ENCODE results near the gene MBOAT1.
A peak's percentile ranks its signal among the peaks of the same experiment; 100 is the strongest.

MBOAT1 gene

GRCh38 chr6:20095436-20095835, 116.8 kb downstream of the MBOAT1 start:
- no peak for DNase-seq

GRCh38 chr6:20092071-20092566, 120.2 kb downstream of the MBOAT1 start:
- DNase-seq: peak; percentile 11

GRCh38 chr6:20086992-20087391, 125.3 kb downstream of the MBOAT1 start:
- DNase-seq: no peak

GRCh38 chr6:20085817-20086216, 126.5 kb downstream of the MBOAT1 start:
- DNase-seq: no peak

GRCh38 chr6:20084411-20084810, 127.9 kb downstream of the MBOAT1 start:
- no peak for DNase-seq

- DNase-seq: no peak
Observed at GRCh38 chr6:20071998-20072397, 140.3 kb downstream of the MBOAT1 start.

- no peak for DNase-seq
Observed at GRCh38 chr6:20070047-20070446, 142.2 kb downstream of the MBOAT1 start.

- no peak for DNase-seq
Observed at GRCh38 chr6:20069021-20069522, 143.2 kb downstream of the MBOAT1 start.

GRCh38 chr6:20068421-20068988, 143.8 kb downstream of the MBOAT1 start:
- no peak for DNase-seq

- DNase-seq: no peak
Observed at GRCh38 chr6:20061952-20062351, 150.3 kb downstream of the MBOAT1 start.

GRCh38 chr6:20060252-20060651, 152.0 kb downstream of the MBOAT1 start:
- no peak for DNase-seq

GRCh38 chr6:20058912-20059311, 153.4 kb downstream of the MBOAT1 start:
- DNase-seq: no peak

GRCh38 chr6:20058121-20058905, 154.0 kb downstream of the MBOAT1 start:
- no peak for DNase-seq

GRCh38 chr6:20056350-20056992, 155.8 kb downstream of the MBOAT1 start:
- no peak for DNase-seq

GRCh38 chr6:20055916-20056315, 156.4 kb downstream of the MBOAT1 start:
- no peak for DNase-seq

Data from 8988T (cell line).